CD4-positive, alpha-beta T cell treated with Interleukin-4 for 4 hours (primary cell): ENCODE data around the gene RAB33A.
"Not testable (repeated sequence)": the region's sequence is repeated elsewhere in the genome, so short reads cannot be mapped to it uniquely, and the experiment has no call there.

Experiments
- DNase-seq: peaks from one replicate; pipeline ENCODE4 v3.0.0-alpha.2; 2020

The RAB33A gene

DNA sequence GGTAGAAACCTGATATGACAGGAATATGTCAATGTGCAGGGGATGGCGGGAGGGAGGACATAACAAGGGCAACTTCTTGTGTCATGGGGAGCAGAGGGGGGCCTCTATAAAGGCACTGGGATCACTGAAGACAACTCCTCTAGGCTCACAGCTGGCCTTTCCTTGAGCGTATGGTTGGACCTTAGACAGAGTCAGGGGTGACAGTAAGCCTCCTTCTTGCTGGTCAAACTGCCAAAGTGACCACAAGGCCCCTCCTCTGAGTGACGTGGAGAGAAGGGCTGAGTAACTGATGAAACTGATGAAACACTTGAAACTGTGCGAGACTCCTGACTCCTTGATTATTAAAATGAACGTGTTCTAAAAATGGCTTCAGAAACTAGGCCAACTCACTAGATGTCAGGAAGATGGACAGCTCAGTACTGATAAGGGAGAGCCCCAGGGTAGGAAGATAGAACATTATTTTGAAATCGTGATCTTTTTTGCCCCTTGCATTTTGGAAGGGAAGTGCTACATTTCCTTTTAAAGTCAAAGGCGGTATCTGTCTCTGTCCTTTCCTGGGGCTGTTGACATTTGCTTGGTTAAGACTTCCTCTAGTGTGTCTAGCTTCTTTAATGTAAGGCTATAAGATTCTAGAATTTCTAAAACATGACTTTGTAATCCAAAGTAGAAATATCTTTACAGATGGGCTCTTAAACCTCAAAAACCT is 1.6 kb downstream of the RAB33A start:
- DNase-seq, result peak; percentile 32

GRCh38 chrX:130174045-130174704 is 2.4 kb downstream of the RAB33A start:
- DNase-seq, result no peak

- no peak for DNase-seq
Observed at GRCh38 chrX:130174937-130175336, 3.2 kb downstream of the RAB33A start.

GRCh38 chrX:130176354-130176776 is 4.6 kb downstream of the RAB33A start:
- no peak for DNase-seq

DNA sequence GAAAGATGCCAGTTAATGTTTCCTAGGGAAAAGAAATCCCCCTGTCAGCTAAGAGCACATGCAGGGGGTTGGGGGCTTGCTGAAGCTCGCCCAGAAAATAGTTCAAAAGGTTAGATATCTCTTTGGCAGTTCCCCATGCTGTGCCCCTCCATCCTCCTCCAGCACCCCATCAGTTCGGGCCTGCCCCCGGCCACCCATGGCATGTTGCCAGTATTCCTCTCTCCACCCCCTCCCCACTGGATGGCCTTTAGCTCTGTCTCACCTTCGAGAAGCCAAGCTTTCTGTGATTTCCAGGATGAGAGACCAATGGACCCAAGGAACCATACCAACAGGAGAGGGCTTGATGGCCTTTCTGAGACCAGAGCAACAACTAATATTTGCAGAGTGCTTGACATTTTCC is 5.2 kb downstream of the RAB33A start:
- no peak for DNase-seq

DNA sequence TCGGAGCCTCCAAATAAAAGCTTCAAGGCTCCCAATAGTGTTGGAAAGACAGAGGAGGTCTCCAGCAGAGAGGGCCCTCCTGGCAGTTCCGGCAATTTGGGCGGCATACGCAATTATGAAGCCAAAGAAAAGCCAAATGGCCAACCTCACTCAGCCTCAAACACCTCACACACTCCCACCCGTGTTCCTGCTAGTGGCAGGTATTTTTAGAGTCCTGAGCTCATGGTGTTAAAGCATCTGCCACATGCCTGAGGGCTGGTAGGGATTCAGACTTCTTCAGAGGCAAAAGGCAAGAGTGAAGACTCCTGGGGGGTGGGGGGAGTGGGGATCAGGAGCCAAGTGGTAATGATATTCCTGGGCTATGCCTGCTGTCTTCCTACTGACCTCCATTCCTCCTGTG is 7.4 kb downstream of the RAB33A start:
- DNase-seq, result no peak

GRCh38 chrX:130179579-130180215 is 7.9 kb downstream of the RAB33A start:
- DNase-seq, result no peak

- DNase-seq, result no peak
Observed at GRCh38 chrX:130184168-130184567, 12.4 kb downstream of the RAB33A start.

- no peak for DNase-seq
Observed at GRCh38 chrX:130184857-130185256, 13.1 kb downstream of the RAB33A start.

DNA sequence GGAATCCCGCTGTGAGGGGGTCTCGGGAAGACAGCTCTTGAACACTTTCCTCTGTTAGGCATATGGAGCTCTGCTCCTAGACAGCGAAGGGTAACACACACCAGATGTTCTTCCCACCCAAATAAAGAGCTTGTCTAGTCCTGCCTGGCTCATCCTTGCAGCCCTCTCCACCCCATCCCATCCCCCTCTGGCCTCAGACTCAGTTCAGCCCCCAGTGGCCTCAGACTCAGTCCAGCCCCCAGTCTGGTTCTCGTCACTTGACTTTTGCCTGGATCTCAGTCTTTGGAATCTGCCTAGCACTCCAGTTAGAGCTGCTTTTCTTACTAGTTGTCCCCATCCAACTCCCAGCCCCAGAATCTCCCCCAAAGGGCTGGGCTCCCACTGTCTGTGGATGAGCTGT is 14.9 kb downstream of the RAB33A start:
- DNase-seq, result no peak

GRCh38 chrX:130190801-130191200 is 19.0 kb downstream of the RAB33A start:
- DNase-seq, result no peak

GRCh38 chrX:130196466-130196865 is 24.7 kb downstream of the RAB33A start:
- DNase-seq, result no peak

DNA sequence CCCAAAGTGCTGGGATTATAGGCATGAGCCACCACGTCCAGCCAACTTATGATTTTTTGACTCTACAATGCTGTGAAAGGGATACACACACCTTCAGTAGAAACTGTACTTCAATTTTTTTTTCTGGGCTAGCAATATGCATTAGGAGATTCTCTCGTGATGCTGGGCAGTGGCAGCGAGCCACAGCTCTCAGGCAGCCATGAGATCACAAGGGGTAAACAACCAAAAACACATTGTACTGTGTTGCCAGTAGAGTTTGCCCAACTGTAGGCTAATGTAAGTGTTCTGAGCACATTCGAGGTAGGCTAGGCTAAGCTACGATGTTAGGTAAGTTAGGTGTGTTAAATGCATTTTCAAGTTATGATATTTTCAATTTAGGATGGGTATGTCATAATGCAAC is 25.7 kb downstream of the RAB33A start:
- DNase-seq, result no peak

DNA sequence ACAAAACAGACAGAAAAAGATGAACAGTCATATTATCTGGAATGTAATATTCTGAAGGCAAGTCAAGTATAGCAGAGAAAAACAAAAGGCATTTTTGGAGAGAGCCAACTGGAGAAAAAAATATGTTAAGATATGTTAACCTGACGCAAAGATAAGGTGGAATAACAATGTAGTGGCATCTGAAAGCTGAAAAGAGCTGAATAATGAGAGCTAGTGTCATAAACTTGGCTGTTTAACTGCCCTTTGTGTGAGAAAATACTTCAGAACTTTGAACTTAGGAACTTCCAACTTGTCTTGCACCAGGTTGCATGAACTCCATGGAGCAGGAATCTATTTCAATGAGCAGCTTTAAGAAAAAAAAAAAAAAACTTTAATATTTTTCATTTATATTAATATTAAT is 32.9 kb downstream of the RAB33A start:
- no peak for DNase-seq

GRCh38 chrX:130211415-130212186 is 39.8 kb downstream of the RAB33A start:
- no peak for DNase-seq

- no peak for DNase-seq
Observed at GRCh38 chrX:130212371-130212770, 40.6 kb downstream of the RAB33A start.

- DNase-seq, result no peak
Observed at GRCh38 chrX:130213376-130213775, 41.6 kb downstream of the RAB33A start.

DNA sequence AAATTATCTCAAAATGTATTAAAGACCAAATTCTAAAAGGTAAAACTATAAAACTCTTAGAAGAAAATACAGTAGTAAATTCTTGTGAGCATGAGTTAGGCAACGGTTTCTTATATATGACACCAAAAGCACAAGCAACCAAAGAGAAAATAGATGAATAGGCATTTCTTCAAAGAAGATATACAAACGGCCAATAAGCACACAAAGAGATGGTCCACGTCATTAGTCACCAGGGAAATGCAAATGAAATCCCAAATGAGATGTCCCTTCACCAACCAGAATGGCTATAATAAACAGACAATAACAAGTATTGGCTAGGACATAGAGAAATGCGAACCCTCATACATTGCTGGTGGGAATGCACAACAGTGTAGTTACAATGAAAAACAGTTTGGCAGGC is 44.6 kb downstream of the RAB33A start:
- DNase-seq, result no peak

GRCh38 chrX:130224810-130225209 is 53.0 kb downstream of the RAB33A start:
- no peak for DNase-seq

- DNase-seq, result no peak
Observed at GRCh38 chrX:130228871-130229270, 57.1 kb downstream of the RAB33A start.

DNA sequence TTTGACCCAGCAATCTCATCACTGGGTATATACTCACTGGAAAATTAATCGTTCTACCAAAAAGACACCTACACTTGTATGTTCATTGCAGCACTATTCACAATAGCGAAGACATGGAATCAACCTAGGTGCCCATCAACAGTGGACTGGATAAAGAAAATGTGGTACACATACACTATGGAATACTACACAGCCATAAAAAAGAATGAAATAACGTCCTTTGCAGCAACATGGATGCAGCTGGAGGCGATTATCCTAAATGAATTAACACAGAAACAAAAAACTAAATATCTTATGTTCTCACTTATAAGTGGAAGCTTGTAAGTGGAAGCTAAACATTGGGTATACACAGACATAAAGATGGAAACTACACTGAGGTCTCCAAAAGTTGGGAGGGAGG is 59.4 kb downstream of the RAB33A start:
- DNase-seq, result not testable (repeated sequence)
